Right ventricle myocardium superior (tissue), 1 donor: ENCODE measurements around the gene CRIP1. TPM values are rescaled to one million over a fixed set of nuclear protein-coding genes. Genes with fewer than 3 reads are reported as not detected.

Source experiments
- ATAC-seq: fragments of 200-7000 bp; cut with Tn5 transposase; one replicate; pipeline ENCODE4 v1.9.1; 2020; ENCODE audit warnings: mild to moderate bottlenecking; ENCODE audit not compliant: poor library complexity
- DNase-seq: peaks from one replicate; pipeline ENCODE4 v3.0.0-alpha.2; 2020
- intact Hi-C: fragments of 100-400 bp; cut with DNase I; formaldehyde crosslinking; loops from one replicate; pipeline ENCODE4 v1.11.2; 2022
- total RNA-seq: library from RNA; stranded (reverse); fragmentation: NEBNext Ultra II Directional; extraction: Animal tissue kit (Norgen Biotek cat#: 25700); gene quantifications from one replicate; pipeline ENCODE4 v1.2.1, GENCODE V29; 2021
- donor health status: DM: no; HTN: yes; CAD: no; lungs with severe emphysema.

CRIP1 gene
- total RNA-seq, 1 donor from 2014 or later = 71.8 TPM

DNA sequence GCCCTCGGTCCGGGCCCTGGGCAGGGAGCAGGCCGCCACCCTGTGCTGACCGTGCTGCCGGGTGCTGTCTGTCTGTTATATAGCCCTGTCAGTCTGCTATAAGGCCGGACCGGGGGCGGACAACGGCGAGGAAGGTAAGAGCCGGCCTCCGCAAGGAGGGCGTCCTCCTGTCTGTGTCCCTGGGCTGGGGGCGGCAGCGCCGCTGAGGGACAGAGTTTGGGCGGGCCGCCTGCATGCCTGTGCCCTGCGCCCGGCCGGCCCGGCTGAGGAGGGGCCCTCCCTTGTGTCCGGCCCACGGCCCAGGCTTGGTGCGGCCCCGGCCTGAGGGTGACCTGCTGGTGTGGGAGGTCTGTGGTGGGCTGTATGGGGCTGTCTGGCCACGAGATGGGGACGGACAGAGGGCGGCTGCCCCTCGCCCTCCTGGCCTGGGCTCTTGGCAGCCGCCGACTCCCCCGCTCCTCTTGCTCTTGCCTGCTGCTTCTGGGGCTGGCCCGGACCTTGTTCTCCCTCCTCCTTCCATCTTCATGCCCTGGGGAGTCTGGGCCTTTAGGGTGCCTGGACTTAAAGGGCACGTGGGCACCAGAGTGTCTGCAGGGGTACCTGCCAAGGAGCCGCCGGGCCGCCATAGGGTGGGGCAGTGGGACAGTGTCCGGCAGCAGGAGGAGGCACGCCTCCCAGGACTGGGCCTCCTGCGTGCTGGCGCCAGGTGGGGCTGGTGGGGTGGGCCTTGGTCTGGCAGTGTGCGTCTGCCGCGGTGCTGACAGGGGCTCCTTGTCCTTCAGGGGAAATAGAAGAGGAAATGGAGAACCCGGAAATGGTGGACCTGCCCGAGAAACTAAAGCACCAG lies 37.2 kb upstream of the CRIP1 start:
- ATAC-seq = peak; percentile 2
- DNase-seq = no peak
- intact Hi-C loops = loop anchor here (5.0 kb wide), 1 partner anchor 38 kb away; the partner anchor contains the start of gene CRIP1

DNA sequence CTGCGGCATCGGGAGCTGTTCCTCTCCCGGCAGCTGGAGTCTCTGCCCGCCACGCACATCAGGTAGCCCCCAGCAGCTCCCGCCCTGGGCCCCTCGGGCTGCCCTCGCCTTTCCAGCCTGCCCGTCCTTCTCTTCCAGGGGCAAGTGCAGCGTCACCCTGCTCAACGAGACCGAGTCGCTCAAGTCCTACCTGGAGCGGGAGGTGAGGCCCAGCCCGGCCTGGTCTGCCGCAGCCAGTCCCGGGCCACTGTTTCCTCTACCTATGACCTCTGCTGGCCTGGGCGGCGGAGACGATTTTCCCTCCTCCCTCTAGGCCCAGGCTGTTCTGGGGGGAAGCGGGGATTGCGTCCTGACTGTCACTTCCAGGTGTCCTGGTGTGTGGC lies 36.6 kb upstream of the CRIP1 start:
- intact Hi-C loops = no loop called here
- ATAC-seq (no peak), DNase-seq (no peak)

DNA sequence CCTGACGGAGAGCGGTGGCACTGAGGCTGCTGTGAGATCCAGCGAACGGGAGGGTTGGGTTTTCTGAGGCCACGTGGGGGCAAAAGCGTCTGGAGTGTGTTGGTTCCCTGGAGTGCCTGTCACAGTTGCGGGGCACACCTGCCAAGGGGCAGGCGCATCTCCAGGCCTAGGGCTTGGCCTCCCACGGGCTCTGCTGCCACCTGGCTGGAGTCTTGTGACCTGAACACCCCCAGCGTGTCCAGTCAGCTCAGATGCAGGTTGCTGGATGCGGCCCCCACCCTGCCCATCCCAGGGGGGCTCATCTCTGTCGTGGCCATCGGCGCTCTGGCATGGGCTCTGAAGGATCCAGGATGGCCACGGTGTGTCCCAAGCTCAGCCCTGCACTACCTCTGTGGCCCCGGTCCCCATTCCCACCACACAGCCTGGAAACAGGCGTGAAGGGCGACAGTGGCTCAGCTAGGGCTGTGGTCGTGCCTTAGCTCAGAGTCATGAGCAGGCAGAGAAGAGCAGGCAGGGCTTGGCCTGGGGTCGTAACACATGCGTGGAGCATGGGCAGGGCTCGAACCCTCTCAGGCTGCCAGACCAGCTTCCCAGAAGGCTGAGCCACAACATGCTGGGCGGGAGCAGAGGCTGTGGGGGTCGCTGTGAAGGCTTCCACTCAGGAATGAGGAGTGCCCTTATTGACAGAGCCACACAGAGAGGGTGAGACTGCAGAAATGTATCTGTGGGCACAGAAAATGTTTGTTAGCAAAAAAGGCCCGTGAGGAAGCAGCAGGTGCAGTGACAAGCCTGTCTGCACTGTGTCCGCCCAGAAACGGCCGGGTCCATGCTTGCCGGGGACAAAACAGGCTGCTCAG lies 35.6 kb upstream of the CRIP1 start:
- no peak for DNase-seq
- intact Hi-C loops = no loop called here
- ATAC-seq = no peak

DNA sequence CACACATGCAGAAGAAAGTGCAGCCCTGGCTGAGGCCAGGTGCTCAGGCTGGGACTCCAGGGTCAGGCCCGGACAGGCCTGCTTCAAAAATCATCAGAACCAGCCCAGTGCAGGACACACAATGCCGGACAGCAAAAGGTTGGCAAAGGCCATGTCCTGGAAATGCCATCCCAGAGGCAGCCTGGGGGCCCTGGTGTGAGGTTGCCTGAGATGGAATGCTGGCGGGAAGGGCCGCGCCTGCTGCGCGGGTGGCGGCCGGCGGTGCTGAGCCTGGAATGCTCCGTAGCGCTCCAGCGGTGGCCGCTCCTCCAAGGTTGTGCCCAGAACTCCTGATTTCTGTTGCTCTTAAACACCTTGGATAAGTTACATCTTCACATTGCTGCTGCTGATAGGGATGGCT lies 33.7 kb upstream of the CRIP1 start:
- intact Hi-C loops = no loop called here
- ATAC-seq = no peak
- DNase-seq = no peak

DNA sequence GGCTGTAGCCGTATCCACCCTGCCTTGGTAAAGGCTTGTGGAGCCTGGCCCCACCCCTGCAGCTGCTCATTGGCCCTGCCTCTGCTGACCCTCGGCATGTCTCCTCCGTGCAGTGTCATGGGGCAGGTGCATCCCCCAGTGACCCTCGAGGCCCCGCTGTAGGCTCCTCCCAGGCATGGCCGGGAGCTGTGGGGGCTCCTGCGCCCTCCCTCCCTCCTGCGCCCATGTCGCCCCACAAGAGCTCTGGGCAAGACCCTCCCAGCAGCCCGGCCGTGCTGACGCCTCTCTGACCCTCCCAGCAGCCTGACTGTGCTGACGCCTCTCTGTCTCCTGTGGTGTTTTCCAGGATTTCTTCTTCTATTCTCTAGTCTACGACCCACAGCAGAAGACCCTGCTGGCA lies 32.8 kb upstream of the CRIP1 start:
- DNase-seq = no peak
- ATAC-seq = no peak
- intact Hi-C loops = no loop called here

DNA sequence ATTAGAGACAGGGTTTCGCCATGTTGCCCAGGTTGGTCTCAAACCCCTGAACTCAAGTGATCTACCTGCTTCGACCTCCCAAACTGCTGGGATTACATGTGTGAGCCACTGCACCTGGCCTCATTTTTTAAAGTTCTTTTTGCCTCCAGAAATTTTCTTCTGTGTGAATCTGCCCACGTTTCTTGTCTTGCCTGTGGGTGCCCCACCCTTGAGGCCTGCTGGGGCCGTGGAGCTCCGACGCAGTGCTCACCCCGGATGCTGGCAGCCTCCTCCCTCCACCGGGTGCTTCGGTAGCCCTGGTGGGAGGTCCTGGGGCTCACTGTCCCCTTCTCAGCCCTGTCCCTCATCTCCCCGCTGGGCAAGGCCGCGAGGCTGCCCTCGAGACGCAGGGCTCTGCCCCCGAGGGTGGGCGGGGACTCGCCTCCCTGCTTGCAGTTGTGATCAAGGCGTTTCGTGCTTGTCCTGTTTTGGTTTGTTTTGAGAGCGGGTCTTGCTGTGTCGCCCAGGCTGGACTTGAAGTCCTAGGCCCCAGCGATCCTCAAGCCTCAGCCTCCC lies 31.5 kb upstream of the CRIP1 start:
- ATAC-seq = no peak
- DNase-seq = no peak
- intact Hi-C loops = no loop called here

DNA sequence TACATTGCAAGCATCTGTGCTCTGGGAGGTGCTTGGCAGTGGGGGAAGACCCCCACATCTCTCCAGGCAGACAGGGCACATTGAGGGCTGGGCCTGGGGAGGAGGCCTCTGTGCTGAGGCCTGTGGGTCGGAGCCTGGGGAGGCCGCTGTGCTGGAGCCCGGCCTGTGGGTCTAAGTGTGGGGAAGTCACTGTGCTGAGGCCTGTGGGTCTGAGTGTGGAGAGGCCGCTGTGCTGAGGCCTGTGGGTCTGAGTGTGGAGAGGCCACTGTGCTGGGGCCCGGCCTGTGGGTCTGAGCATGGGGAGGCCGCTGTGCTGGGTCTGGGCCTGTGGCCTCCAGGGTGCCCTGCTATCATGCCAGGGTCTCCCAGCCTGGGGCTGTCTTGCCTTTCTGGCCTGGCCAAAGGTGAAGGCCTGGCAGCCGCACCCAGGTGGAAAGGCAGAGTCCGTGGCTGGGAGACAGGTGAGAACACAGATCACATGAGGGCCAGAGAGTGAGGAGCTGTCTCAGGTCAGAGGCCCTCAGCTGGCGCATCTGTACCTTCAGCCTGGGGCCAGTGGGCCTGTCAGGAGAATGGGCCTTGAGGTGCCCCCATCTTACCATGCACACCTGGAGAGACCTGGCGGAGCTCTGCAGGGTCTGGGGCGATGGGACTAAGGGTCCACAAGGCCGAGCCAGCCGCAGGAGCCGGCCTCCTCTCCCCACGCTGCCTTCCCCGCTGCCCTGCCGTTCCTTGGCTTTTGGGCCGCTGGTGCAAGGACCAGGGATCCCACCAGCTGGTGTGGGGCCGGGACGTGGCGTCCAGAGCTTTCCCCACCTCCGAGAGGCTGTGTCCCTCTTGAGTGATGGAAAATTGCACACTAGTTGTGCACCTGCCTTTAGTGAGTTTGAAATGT lies 30.7 kb upstream of the CRIP1 start:
- DNase-seq = no peak
- no peak for ATAC-seq
- intact Hi-C loops = no loop called here

DNA sequence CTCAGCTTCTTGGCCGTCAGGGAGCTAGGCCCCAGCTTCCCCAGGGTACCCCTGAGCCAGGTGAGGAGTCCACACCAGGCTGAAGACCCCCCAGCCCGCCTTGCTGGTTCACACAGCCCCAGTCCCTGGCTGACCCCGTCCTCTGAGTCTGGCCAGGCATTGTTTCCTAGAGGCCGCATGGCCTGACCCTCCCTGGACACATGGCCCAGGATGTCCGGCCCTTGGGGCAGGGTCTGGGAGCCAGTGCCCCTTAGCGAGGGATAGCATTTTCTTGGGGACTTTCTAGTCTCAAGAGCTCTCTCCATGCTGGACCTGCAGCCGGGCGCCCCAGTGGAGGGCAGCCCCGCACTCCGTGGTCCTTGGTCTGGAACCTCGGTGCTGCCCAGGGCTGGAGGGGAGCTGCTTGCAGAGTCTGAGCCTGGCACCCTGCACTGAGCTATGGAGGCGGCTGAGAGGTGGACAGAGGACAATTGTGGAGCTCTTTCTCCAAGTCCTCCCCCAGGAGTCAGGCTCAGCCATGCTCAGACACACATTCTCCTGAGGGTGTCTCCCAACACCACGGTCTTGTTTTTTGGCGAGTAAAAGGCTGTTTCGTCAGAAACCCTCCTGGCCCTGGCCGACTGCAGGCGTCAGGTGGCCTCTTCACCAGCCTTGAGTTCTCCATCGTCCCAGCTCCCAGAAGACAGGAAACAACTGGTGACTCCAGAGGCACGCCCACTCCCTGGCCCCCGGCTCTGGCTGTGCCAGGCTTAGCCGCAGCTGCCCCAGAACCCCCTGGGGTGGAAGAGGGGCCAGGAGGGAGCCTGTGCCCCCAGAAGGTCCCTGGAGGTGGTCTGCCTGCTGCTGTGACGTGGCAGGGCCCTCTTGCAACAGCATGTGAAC lies 29.7 kb upstream of the CRIP1 start:
- ATAC-seq (peak; percentile 13), DNase-seq (no peak)
- intact Hi-C loops = no loop called here

DNA sequence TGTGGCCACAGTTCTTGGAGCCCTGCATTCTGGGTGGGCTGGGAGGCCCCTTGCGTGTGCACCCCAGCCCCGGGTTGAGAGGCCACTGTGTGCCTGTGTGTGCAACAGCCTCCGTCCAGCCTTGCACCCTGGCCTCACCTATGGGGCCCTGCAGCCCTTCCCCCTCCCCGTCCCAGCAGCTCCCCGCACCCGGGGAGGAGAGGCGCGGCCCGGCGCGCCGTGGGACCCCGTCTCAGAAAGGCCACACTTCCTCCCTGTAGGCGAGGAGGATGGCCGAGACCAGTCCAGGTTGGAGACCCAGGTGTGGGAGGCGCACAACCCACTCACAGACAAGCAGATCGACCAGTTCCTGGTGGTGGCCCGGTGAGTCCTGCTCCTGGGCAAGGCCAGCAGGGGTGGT lies 28.7 kb upstream of the CRIP1 start:
- no peak for ATAC-seq
- DNase-seq = no peak
- intact Hi-C loops = no loop called here

DNA sequence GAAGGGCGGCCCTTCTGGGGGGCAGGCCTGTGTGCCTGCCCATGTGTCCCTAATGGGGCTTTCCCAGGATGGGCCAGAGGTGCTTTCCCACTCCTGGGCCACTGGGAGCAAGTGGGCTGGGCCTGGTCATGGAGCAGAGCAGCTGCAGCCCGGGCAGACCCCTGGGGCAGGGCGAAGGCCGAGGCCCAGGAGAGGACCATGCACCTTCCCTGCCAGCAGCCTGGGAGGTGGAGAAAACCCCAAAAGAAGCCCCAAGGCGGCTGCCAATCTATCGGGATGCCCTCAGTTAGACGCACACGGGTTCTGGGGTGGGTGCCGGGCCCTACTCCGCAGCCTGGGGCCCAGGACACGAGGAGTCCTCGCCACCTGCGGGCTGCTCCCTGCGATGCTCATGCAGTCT lies 28.1 kb upstream of the CRIP1 start:
- ATAC-seq = no peak
- intact Hi-C loops = no loop called here
- DNase-seq = no peak

DNA sequence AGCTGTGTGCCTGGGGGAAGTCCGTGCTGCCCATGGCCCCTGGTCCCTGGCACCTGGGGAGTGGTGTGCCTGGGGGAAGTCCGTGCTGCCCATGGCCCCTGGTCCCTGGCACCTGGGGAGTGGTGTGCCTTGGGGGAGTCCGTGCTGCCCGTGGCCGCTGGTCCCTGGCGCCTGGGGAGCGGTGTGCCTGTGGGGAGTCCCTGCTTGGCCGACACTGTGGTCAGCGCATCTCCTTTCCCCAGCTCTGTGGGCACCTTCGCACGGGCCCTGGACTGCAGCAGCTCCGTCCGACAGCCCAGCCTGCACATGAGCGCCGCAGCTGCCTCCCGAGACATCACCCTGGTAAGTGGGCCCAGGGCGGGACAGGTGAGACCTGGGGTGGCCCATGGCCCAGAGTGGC lies 26.6 kb upstream of the CRIP1 start:
- intact Hi-C loops = no loop called here
- no peak for ATAC-seq
- DNase-seq = no peak

DNA sequence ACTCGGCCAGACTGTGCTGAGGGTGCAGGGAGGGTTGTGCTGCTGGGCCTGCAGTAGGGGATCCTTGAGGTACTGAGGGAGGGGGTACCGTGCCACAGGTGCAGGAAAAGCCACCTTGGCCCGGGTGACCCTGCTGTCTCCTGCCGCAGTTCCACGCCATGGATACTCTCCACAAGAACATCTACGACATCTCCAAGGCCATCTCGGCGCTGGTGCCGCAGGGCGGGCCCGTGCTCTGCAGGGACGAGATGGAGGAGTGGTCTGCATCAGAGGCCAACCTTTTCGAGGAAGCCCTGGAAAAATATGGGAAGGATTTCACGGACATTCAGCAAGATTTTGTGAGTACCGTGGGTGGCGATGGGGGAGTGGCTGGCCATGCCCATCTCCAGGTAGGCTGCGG lies 26.1 kb upstream of the CRIP1 start:
- DNase-seq (no peak), ATAC-seq (no peak)
- intact Hi-C loops = no loop called here

DNA sequence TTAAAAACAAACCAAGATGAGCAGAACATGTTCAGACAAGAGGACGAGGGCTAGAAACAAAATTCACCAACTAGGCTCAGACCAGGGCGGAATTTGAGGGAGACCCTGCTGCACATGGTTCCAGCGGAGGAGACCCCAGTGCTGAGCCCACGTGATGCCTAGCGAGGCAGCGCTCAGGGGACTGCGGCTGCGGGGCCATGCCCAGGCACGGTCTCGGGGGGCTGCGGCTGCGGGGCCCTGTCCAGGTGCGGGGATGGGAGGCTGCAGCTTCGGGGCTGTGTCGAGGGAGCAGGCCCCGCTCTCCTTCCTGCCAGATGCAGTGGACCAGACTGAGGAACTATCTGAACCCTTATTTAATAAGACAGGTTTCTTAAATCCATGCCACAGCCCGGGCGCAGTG lies 24.8 kb upstream of the CRIP1 start:
- ATAC-seq (no peak), DNase-seq (no peak)
- intact Hi-C loops = no loop called here

DNA sequence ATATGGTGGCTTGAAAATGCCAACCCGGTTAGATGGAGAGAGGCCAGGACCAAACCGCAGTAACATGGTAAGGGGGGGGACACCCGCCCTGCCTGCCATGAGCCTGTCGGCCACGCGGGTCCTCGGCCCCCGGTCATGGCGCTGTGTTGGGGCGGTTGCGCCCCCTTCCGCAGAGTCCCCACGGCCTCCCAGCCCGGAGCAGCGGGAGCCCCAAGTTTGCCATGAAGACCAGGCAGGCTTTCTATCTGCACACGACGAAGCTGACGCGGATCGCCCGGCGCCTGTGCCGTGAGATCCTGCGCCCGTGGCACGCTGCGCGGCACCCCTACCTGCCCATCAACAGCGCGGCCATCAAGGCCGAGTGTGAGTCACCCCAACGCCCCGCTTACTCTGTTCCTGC lies 22.2 kb upstream of the CRIP1 start:
- DNase-seq (no peak), ATAC-seq (no peak)
- intact Hi-C loops = no loop called here

DNA sequence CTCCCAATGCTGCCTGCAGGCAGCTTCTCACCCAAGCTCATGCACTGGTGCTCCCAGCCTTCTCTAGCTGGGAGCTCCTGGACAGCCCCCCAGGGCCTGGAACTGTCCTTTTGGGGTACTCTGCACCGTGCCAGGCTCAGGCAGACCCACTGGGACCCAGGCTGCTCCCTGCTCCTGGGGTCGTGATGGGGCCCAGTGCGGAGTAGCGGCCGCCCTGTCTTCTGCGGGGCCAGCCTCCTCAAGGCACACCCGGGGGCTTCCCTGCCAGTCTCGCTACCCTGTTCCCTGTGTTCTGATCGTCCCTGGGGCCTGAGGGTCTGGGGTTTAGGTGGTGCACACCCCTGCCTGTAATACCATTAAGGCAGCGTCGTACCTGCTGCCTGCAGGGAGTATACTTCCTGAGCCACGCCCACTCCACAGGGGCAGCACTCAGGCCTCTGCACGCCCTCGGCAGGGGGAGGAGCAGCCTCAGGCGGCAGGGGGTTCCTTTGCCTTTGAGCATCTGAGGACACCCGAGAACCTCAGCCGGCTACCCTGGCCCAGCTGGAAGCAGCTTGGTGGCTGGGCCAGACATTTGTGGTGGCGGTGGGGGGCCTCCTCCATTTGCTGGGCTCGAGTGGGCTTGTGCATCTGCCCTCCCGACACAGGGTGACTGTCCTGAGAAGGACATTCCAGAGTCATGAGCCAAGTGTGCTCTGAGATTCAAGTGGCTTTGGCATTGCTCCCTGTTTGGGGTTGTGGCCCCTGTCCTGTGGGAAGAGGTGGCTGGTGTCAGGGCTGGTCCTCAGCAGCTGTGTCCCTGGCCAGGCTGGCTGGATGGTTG lies 21.3 kb upstream of the CRIP1 start:
- ATAC-seq (peak; percentile 47), DNase-seq (peak; percentile 74)
- intact Hi-C loops = no loop called here

DNA sequence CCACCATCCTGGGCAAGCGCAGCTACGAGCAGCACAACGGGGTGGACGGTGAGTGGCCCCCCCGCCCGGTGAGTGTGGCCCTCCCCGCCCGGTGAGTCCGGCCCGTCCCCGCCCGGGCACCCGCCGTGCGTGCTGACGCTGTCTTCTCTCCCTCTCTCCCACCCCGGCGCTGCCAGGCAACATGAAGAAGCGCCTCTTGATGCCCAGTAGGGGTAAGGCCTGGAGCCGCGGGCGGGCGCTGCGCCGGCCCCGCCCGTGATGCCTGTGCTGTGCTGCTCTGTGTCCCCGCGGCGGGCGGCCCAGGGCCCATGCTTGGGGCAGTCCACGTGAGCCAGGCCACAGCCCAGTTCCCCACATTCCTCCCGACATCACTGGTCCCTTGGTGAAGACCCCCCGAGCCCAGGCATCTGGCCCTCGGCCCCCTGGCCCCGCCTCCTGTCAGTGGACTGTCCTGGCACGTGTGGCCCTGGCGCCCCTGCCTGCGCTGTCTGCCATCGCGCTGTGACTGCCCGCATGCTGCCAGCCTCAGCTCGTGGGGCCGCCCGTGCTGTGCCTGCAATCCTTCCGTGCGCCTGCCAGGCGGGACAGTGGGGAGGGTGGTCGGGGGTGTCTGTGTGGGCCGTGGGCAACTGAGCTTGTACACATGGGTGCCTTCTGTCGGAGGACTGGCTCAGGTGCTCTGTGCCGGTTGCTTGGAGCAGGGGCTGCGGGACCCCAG lies 20.0 kb upstream of the CRIP1 start:
- ATAC-seq (peak; percentile 56), DNase-seq (peak; percentile 88)
- intact Hi-C loops = no loop called here
